Measurements from ENCODE around the gene OPN4.
"Not testable (repeated sequence)": the region's sequence is repeated elsewhere in the genome, so short reads cannot be mapped to it uniquely, and the experiment has no call there.

OPN4 gene

GRCh38 chr10:86654411-86655172, at the start of gene OPN4:
Gene OPN4, plus strand, starts transcription at chr10:86654547. Its CDS starts 237 bp downstream, at chr10:86654784.
- no peak for DNase-seq (ENCODE audit: low read depth)

- no peak for DNase-seq (ENCODE audit: low read depth)
These were observed 46.7 kb upstream of the OPN4 start for GRCh38 chr10:86607674-86608073.

- no peak for DNase-seq (ENCODE audit: low read depth)
These were observed 44.4 kb upstream of the OPN4 start for GRCh38 chr10:86609920-86610319.

- DNase-seq (ENCODE audit: low read depth): no peak
These were observed 43.0 kb upstream of the OPN4 start for GRCh38 chr10:86611386-86611785.

GRCh38 chr10:86613096-86613495, 41.3 kb upstream of the OPN4 start:
- DNase-seq (ENCODE audit: low read depth): no peak

GRCh38 chr10:86613905-86614304, 40.4 kb upstream of the OPN4 start:
- no peak for DNase-seq (ENCODE audit: low read depth)

- DNase-seq (ENCODE audit: low read depth): no peak
These were observed 39.5 kb upstream of the OPN4 start for GRCh38 chr10:86614853-86615252.

GRCh38 chr10:86617278-86617677, 37.1 kb upstream of the OPN4 start:
- DNase-seq (ENCODE audit: low read depth): not testable (repeated sequence)

GRCh38 chr10:86628311-86628710, 26.0 kb upstream of the OPN4 start:
- DNase-seq (ENCODE audit: low read depth): no peak

GRCh38 chr10:86630079-86630478, 24.3 kb upstream of the OPN4 start:
- no peak for DNase-seq (ENCODE audit: low read depth)

GRCh38 chr10:86632009-86632800, 22.1 kb upstream of the OPN4 start:
- no peak for DNase-seq (ENCODE audit: low read depth)

GRCh38 chr10:86632951-86633350, 21.4 kb upstream of the OPN4 start:
- no peak for DNase-seq (ENCODE audit: low read depth)

GRCh38 chr10:86635402-86635801, 18.9 kb upstream of the OPN4 start:
- peak; percentile 57 for DNase-seq (ENCODE audit: low read depth)

GRCh38 chr10:86636311-86636710, 18.0 kb upstream of the OPN4 start:
- DNase-seq (ENCODE audit: low read depth): no peak

- no peak for DNase-seq (ENCODE audit: low read depth)
These were observed 12.3 kb upstream of the OPN4 start for GRCh38 chr10:86642021-86642420.

- DNase-seq (ENCODE audit: low read depth): no peak
These were observed 11.8 kb upstream of the OPN4 start for GRCh38 chr10:86642499-86642898.

GRCh38 chr10:86644152-86644793, 10.1 kb upstream of the OPN4 start:
- no peak for DNase-seq (ENCODE audit: low read depth)

GRCh38 chr10:86644794-86645445, 9.4 kb upstream of the OPN4 start:
- DNase-seq (ENCODE audit: low read depth): no peak

- not testable (repeated sequence) for DNase-seq (ENCODE audit: low read depth)
These were observed 8.7 kb upstream of the OPN4 start for GRCh38 chr10:86645621-86646165.

GRCh38 chr10:86646532-86646931, 7.8 kb upstream of the OPN4 start:
- no peak for DNase-seq (ENCODE audit: low read depth)

GRCh38 chr10:86646933-86647332, 7.4 kb upstream of the OPN4 start:
- DNase-seq (ENCODE audit: low read depth): no peak

All from HS-27A (cell line).